Measurements from ENCODE around the gene YTHDC2. TPM values are rescaled to one million over a fixed set of nuclear protein-coding genes. Genes with fewer than 3 reads are reported as not detected.

YTHDC2 gene
- total RNA-seq, 1 experiment from 2014 or later: 63.8 TPM

Small RNA genes lying within 50 kb of the gene (small RNA-seq; reads per million reads assigned to genes)
- gene RNU4ATAC13P: not detected

Other genes starting within 250 kb of the YTHDC2 start
- gene TSSK1B, start 78.7 kb upstream of the YTHDC2 start, total RNA-seq (2014; rRNA removed; shearing (Covaris generic); ENCODE audit: low replicate concordance): not detected in 2 replicates
- 5.5 and 12.3 TPM in 2 replicates for gene MCC, start 25.2 kb upstream of the YTHDC2 start, total RNA-seq (2014; rRNA removed; shearing (Covaris generic); ENCODE audit: low replicate concordance)